HUES48 (cell line): Measurements from ENCODE around the gene PPP2R5C.

Experiments used
- H3K27ac ChIP-seq: one replicate; pipeline ENCODE4 v1.7.0; 2013; ENCODE audit warnings: low read depth, low read length, inconsistent platforms
- H3K27me3 ChIP-seq: 2 replicates; pipeline ENCODE4 v1.6.1; 2013; ENCODE audit warnings: mild to moderate bottlenecking, low read length; ENCODE audit not compliant: control insufficient read depth, insufficient read depth
- H3K36me3 ChIP-seq: 2 replicates; pipeline ENCODE4 v1.6.1; 2013; ENCODE audit warnings: low read length; ENCODE audit not compliant: control insufficient read depth, insufficient read depth
- H3K4me1 ChIP-seq: 2 replicates; pipeline ENCODE4 v1.6.1; 2013; ENCODE audit warnings: mild to moderate bottlenecking, low read length; ENCODE audit not compliant: control insufficient read depth, insufficient read depth
- H3K4me3 ChIP-seq: 2 replicates; pipeline ENCODE4 v1.5.1; 2013; ENCODE audit warnings: mild to moderate bottlenecking, low read depth, low read length
- H3K9ac ChIP-seq: 2 replicates; pipeline ENCODE4 v1.6.1; 2013; ENCODE audit warnings: mild to moderate bottlenecking, low read depth, low read length, moderate library complexity
- H3K9me3 ChIP-seq: 2 replicates; pipeline ENCODE4 v1.6.1; 2013; ENCODE audit warnings: low read length; ENCODE audit not compliant: control insufficient read depth, insufficient read depth

The PPP2R5C gene

DNA sequence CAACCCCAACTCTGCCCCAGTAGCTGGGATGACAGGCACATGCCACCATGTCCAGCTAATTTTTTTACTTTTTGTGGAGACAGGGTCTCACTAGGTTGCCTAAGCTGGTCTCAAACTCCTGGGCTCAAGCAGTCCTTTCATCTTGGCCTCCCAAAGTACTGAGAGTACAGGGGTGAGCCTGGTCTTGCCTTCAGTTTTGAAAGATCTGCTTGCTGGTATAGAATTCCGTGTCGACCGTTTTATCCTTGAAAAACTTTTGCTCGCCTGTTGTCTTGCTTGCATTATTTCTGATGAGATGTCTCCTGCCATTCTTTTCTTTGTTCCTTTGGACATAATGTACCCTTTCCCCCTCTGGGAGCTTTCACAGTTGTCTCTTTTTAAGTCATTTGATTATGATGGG lies 110.8 kb downstream of the PPP2R5C start:
- Histone ChIP-seq H3K9ac (no peak overlapping the region), H3K4me1 (0 out of 2 replicates have a peak, but pooled peaks cover 4% of the 10 kb centered on the region), H3K27me3 (no peaks in the 10 kb centered on the region), H3K36me3 (no peaks in the 10 kb centered on the region), H3K27ac (no peak overlapping the region), H3K4me3 (no peak overlapping the region), H3K9me3 (no peaks in the 10 kb centered on the region)

DNA sequence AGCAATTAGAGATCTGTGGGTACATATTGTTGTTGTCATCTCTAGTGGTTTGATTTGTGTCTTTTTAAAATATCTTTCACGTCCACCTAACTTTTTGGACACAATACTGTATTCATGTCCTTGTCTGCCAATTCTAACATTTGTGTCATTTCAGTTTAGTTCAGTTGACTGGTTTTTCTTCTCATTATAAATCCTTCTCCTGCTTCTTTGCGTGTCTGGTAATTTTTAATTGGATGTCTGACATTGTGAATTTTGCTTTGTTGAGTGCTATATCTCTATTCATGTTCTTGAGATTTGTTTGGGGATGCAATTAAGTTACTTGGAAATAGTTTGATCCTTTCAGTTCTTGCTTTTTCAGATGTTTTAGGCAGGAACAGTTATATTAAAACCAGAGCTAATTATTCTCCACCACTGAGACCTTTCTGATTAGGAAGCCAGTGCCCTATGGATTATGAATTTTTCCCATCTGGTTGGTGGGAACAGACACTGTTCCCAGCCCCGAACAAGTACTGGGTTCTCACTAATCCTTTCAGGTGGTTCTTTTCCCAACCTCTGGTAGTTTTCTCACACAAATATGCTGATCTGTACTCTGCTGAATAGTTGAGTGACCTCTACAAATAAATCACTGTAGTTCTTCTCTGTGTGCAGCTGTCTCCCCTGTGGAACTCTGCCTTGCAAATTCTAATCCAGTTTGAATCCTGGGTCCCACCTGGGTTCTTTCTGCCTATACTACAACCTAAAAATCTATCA lies 111.7 kb downstream of the PPP2R5C start:
- Histone ChIP-seq H3K9ac (no peak overlapping the region), H3K9me3 (no peaks in the 10 kb centered on the region), H3K4me1 (0 out of 2 replicates have a peak, but pooled peaks cover 4% of the 10 kb centered on the region), H3K4me3 (no peak overlapping the region), H3K27ac (no peak overlapping the region), H3K27me3 (no peaks in the 10 kb centered on the region), H3K36me3 (no peaks in the 10 kb centered on the region)

DNA sequence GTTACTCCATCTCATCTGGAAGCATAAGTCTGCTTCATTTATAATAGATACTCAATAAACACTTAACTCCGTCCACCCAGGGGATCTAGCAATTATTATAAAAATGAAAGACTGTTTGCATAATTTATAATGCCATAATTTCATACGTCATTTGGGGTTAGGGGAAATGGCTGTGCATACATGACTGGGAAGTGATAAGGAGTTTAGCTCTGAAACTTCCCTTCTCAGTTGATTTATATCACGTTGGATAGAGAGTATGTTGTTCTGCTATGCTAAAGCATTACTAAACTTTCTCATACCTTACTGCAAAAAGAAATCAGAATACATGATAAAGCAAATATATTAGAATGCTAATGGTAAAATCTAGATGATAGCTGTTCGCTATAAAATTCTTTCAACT lies 112.5 kb downstream of the PPP2R5C start:
- Histone ChIP-seq H3K9ac (no peak overlapping the region), H3K4me1 (0 out of 2 replicates have a peak, but pooled peaks cover 4% of the 10 kb centered on the region), H3K27ac (no peak overlapping the region)

GRCh38 chr14:101875041-101875726 lies 113.7 kb downstream of the PPP2R5C start:
- H3K9ac ChIP-seq: no peak overlapping the region
- no peaks in the 10 kb centered on the region for H3K27me3 ChIP-seq
- H3K9me3 ChIP-seq: no peaks in the 10 kb centered on the region
- H3K4me1 ChIP-seq: 0 out of 2 replicates have a peak, but pooled peaks cover 4% of the 10 kb centered on the region
- H3K27ac ChIP-seq: no peak overlapping the region
- peaks cover 2% of the 10 kb centered on the region; the same call in 1 of the 2 replicates for H3K36me3 ChIP-seq
- no peak overlapping the region for H3K4me3 ChIP-seq

More for the DNA sequence above, 112.5 kb downstream of the PPP2R5C start:
- Histone ChIP-seq H3K4me3 (no peak overlapping the region), H3K36me3 (peaks cover 2% of the 10 kb centered on the region; the same call in 1 of the 2 replicates), H3K9me3 (no peaks in the 10 kb centered on the region), H3K27me3 (no peaks in the 10 kb centered on the region)

DNA sequence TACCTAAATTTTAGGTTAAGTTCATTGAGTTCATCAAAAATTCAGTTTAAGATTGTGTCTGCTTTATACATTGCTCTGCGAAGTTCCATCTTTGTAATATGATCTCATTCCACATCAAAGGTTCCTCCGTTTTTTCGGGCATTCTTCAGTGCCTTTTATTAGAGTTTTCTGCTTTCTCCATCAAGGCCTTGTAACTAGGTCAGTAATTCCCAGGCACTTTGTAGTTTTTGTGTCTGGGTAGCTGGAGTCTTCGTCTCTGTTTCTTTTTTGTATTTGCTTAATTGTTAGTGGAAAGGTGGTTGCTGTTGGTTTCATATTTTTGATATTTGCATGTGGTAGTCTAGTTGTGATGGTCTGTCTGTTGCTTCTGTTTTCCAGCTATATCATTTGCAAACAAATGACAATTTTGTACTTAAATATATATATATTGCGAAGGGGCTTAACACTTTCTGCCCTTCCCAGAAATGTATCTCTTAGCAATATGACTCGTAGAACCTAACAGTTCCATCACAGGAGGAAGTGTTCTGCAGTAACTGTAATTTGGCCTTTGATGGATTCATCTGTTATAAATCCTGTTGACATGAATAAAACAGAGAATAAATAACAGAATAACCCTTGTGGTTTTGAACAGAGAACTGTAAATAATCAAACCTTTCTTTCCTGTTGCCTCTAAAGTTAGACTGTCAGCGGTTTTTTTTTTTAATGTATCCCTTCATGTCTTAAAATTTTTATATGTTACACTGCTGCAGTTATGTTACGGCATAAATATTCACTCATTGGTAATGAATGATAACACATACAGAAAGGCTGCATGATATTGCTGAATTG lies 114.4 kb downstream of the PPP2R5C start:
- Histone ChIP-seq H3K9ac (no peak overlapping the region), H3K27me3 (no peaks in the 10 kb centered on the region), H3K4me1 (0 out of 2 replicates have a peak, but pooled peaks cover 4% of the 10 kb centered on the region), H3K4me3 (no peak overlapping the region), H3K36me3 (peaks cover 2% of the 10 kb centered on the region; the same call in 1 of the 2 replicates), H3K9me3 (no peaks in the 10 kb centered on the region), H3K27ac (no peak overlapping the region)

DNA sequence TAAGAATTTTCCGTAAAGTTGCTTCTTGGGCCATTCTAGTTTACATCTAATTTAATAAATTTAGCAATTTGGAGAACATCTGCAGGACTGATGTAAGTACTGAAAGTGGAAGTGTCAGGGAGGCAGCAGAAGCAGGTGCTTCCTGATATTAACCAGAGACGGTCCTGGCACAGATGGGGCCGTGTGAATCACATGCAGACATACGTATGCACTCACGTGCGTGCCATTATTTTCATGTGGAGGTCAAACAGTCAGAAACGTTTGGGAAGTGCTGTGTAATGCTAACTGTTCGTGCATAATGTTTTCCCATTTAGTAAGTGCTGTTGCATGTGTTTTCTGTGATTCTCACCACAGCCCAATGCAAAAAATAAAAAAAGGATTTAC lies 115.0 kb downstream of the PPP2R5C start:
- Histone ChIP-seq H3K9ac (no peak overlapping the region), H3K4me3 (no peak overlapping the region), H3K9me3 (no peaks in the 10 kb centered on the region), H3K27ac (no peak overlapping the region), H3K36me3 (peaks cover 2% of the 10 kb centered on the region; the same call in 1 of the 2 replicates), H3K27me3 (no peaks in the 10 kb centered on the region), H3K4me1 (0 out of 2 replicates have a peak, but pooled peaks cover 4% of the 10 kb centered on the region)

DNA sequence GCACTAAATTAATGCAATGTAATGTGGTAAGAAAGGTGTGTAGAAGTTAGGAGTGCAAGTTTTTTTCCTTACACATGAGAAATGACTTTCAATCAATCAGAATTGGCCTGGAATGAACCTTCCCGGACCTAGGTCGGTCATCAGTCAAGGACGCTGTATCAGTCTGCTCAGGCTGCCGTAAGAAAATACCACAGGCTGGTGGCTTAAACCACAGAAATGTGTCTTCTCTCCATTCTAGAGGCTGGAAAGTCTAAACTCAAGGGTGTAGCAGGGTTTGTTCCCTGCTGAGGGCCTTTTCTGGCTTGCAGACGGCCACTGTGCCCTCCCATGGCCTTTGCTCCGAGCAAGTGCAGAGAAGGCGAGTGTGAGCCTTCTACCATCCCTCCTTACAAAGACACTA lies 116.3 kb downstream of the PPP2R5C start:
- H3K4me3 ChIP-seq: no peak overlapping the region
- H3K27me3 ChIP-seq: no peaks in the 10 kb centered on the region
- H3K4me1 ChIP-seq: 0 out of 2 replicates have a peak, but pooled peaks cover 4% of the 10 kb centered on the region
- H3K36me3 ChIP-seq: peaks cover 8% of the 10 kb centered on the region; the same call in 1 of the 2 replicates
- H3K9me3 ChIP-seq: no peaks in the 10 kb centered on the region
- H3K27ac ChIP-seq: no peak overlapping the region
- no peak overlapping the region for H3K9ac ChIP-seq

- Histone ChIP-seq H3K4me3 (no peak overlapping the region), H3K36me3 (peaks cover 8% of the 10 kb centered on the region; the same call in 1 of the 2 replicates), H3K27ac (no peak overlapping the region), H3K27me3 (no peaks in the 10 kb centered on the region), H3K9me3 (no peaks in the 10 kb centered on the region), H3K9ac (no peak overlapping the region), H3K4me1 (0 out of 2 replicates have a peak, but pooled peaks cover 4% of the 10 kb centered on the region)
Observed at GRCh38 chr14:101878211-101878821, 116.8 kb downstream of the PPP2R5C start.

GRCh38 chr14:101878822-101879528 lies 117.5 kb downstream of the PPP2R5C start:
- Histone ChIP-seq H3K27ac (no peak overlapping the region), H3K4me3 (no peak overlapping the region), H3K9me3 (no peaks in the 10 kb centered on the region), H3K4me1 (0 out of 2 replicates have a peak, but pooled peaks cover 4% of the 10 kb centered on the region), H3K36me3 (peaks cover 14% of the 10 kb centered on the region; the same call in 1 of the 2 replicates), H3K9ac (no peak overlapping the region), H3K27me3 (no peaks in the 10 kb centered on the region)
